ENCODE results near the gene DRAM1. TPM values are rescaled to one million over a fixed set of nuclear protein-coding genes. Genes with fewer than 3 reads are reported as not detected.

Gene DRAM1
- total and polyA plus RNA-seq, 10 of the 15 experiments (the other 5 are each of a cell fraction or from before 2014, with no cell fraction given) = 22.4 to 91.5 (median 41.4) TPM

GRCh38 chr12:101931498-101932326 is 54.3 kb downstream of the DRAM1 start:
- H2AFZ ChIP-seq (ENCODE audit: control insufficient read depth, low read depth, low read length) = no peak overlapping the region
- ChIA-PET POLR2A (interaction anchor here (0.5 to 1.1 kb wide), 11 partner anchors 22 to 709 kb away, joined by 3 to 7 read pairs (median 4); partner anchors contain the start of gene WASHC3), RAD21 (ENCODE audit: unreplicated experiment) (interaction anchor here (0.6 to 2.1 kb wide), 21 partner anchors 8 to 808 kb away, joined by 3 to 12 read pairs (median 4); partner anchors contain the start of genes DRAM1 and WASHC3), SMC1A (ENCODE audit: uncharacterized antibody, unreplicated experiment) (interaction anchor here (0.7 to 1.4 kb wide), 21 partner anchors 9 to 1617 kb away, joined by 3 to 14 read pairs (median 3); partner anchors contain the start of gene WASHC3), CTCF (interaction anchor here (0.5 to 1.5 kb wide), 12 partner anchors 8 to 517 kb away, joined by 3 to 8 read pairs (median 3); no protein-coding TSS in a partner anchor)
- no peaks in the 10 kb centered on the region for H3K27me3 ChIP-seq (replicated peaks in 1 of 2; ENCODE audit: control insufficient read depth in 2 of 2, insufficient read depth in 2 of 2, low read length in 1 of 2)
- peaks cover 11% of the 10 kb centered on the region for H3K9me3 ChIP-seq (replicated peaks; ENCODE audit: control insufficient read depth, insufficient read depth, low read length)
- intact Hi-C loops (cut with micrococcal nuclease; ENCODE audit: unreplicated experiment) = loop anchor here (1.0 to 5.0 kb wide), 4 partner anchors 14 to 191 kb away; partner anchors contain the start of genes NUP37 and PARPBP
- peak overlapping the region; percentile 77 for H3K9ac ChIP-seq (ENCODE audit: control insufficient read depth, insufficient read depth, low read length)
- H3K4me1 ChIP-seq (ENCODE audit: control insufficient read depth, insufficient read depth, low read length) = peaks cover 62% of the 10 kb centered on the region
- TSS peak; percentile 81 for BruUV-seq (replicated peaks)
- in situ Hi-C loops (cut with MboI) = loop anchor here (5.0 to 25.0 kb wide), 4 partner anchors 551 to 1606 kb away; partner anchors contain the start of gene IGF1
- WGBS (ENCODE audit: insufficient coverage, insufficient replicate concordance, low lambda C conversion rate, missing lambda C conversion rate) = under 1% methylated on average over 5 of the region's 5 CpGs
- FAIRE-seq (no peak), ATAC-seq (peak; percentile 26), DNase-seq (ENCODE audit: low read depth, low spot score) (peak; percentile 82)
- no peaks in the 10 kb centered on the region for H4K20me1 ChIP-seq (ENCODE audit: control insufficient read depth, insufficient read depth)
- H3K79me2 ChIP-seq (ENCODE audit: control insufficient read depth, insufficient read depth, low read length) = peaks cover 66% of the 10 kb centered on the region
- peak overlapping the region; percentile 71 for H3K4me3 ChIP-seq
- peak overlapping the region; percentile 95 for H3K4me2 ChIP-seq (ENCODE audit: control insufficient read depth, insufficient read depth)
- peaks cover 0 to 3% of the 10 kb centered on the region in 2 experiments; a peak in 1 of 4 replicates for H3K36me3 ChIP-seq (ENCODE audit: control insufficient read depth in 2 of 2, insufficient read depth in 2 of 2, low read length in 1 of 2)
- peak overlapping the region; percentile 98 for H3K27ac ChIP-seq (ENCODE audit: control insufficient read depth, insufficient read depth)
- TF ChIP-seq CHD1 (IDR thresholded peaks at IDR 0.05; ENCODE audit: low read depth, low read length) = no peak; the same call in 1 of the 2 replicates
- peak; percentile 13; the same call in 1 of the 2 replicates for TF ChIP-seq MTA3 (IDR thresholded peaks at IDR 0.05; ENCODE audit: borderline replicate concordance, low read length)
- TF ChIP-seq ATF7 (IDR thresholded peaks at IDR 0.05; ENCODE audit: low read depth) = peak; percentile 73; the same call in 1 of the 2 replicates
- peak; percentile 80 for TF ChIP-seq NR2C1 (IDR thresholded peaks at IDR 0.05)
- TF ChIP-seq SUZ12 (IDR thresholded peaks at IDR 0.05; ENCODE audit: unreplicated experiment) = no peak
- TF ChIP-seq, protein P1, sequence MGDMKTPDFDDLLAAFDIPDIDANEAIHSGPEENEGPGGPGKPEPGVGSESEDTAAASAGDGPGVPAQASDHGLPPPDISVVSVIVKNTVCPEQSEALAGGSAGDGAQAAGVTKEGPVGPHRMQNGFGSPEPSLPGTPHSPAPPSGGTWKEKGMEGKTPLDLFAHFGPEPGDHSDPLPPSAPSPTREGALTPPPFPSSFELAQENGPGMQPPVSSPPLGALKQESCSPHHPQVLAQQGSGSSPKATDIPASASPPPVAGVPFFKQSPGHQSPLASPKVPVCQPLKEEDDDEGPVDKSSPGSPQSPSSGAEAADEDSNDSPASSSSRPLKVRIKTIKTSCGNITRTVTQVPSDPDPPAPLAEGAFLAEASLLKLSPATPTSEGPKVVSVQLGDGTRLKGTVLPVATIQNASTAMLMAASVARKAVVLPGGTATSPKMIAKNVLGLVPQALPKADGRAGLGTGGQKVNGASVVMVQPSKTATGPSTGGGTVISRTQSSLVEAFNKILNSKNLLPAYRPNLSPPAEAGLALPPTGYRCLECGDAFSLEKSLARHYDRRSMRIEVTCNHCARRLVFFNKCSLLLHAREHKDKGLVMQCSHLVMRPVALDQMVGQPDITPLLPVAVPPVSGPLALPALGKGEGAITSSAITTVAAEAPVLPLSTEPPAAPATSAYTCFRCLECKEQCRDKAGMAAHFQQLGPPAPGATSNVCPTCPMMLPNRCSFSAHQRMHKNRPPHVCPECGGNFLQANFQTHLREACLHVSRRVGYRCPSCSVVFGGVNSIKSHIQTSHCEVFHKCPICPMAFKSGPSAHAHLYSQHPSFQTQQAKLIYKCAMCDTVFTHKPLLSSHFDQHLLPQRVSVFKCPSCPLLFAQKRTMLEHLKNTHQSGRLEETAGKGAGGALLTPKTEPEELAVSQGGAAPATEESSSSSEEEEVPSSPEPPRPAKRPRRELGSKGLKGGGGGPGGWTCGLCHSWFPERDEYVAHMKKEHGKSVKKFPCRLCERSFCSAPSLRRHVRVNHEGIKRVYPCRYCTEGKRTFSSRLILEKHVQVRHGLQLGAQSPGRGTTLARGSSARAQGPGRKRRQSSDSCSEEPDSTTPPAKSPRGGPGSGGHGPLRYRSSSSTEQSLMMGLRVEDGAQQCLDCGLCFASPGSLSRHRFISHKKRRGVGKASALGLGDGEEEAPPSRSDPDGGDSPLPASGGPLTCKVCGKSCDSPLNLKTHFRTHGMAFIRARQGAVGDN (IDR thresholded peaks at IDR 0.05) = peak; percentile 51
- TF ChIP-seq NRF1 (conservative IDR thresholded peaks at IDR 0.05; ENCODE audit: low read depth, low read length) = no peak
- no peak for TF ChIP-seq BACH1 (IDR thresholded peaks at IDR 0.05; ENCODE audit: borderline replicate concordance)
- no peak for TF ChIP-seq KAT2A (conservative IDR thresholded peaks at IDR 0.05; ENCODE audit: control insufficient read depth, low read depth, low read length)
- TF ChIP-seq IKZF2 (IDR thresholded peaks at IDR 0.05) = peak; percentile 68 to 69; a peak in 3 of 4 replicates
- no peak for TF ChIP-seq PAX8 (IDR thresholded peaks at IDR 0.05)
- no peak for TF ChIP-seq SIN3A (IDR thresholded peaks at IDR 0.05; ENCODE audit: low read depth, low read length)
- TF ChIP-seq RFX5 (IDR thresholded peaks at IDR 0.05; ENCODE audit: low read depth, low read length) = no peak; the same call in 1 of the 2 replicates
- TF ChIP-seq GABPA (IDR thresholded peaks at IDR 0.05; ENCODE audit: low read depth) = no peak
- TF ChIP-seq IKZF1 (conservative IDR thresholded peaks at IDR 0.05) = peak; percentile 83
- TF ChIP-seq SPI1 (IDR thresholded peaks at IDR 0.05; ENCODE audit: borderline replicate concordance, insufficient read depth, low read depth, low read length) = 0 out of 2 replicates have a peak, but pooled peaks have one; percentile 41
